Activated CD8-positive, alpha-beta memory T cell treated with anti-CD3 and anti-CD28 coated beads for 36 hours (primary cell): ENCODE data around the gene PHETA2. TPM values are rescaled to one million over a fixed set of nuclear protein-coding genes. Genes with fewer than 3 reads are reported as not detected.

Experiments
- total RNA-seq, 2 experiments: library from RNA; stranded (reverse); gene quantifications; one replicate each; pipeline ENCODE4 v1.2.3, GENCODE V29; 2021

Gene PHETA2
- total RNA-seq, 2 experiments from 2014 or later = 3.0 to 3.2 TPM

Other genes with a start within 250 kb of the PHETA2 start
- gene SREBF2, start 241.1 kb upstream of the PHETA2 start, total RNA-seq = 100 to 1,000 TPM; 103 to 104 TPM
- 1 to 10 TPM; 1.1 to 1.7 TPM for gene SHISA8, start 159.2 kb upstream of the PHETA2 start, total RNA-seq
- gene TNFRSF13C, start 147.4 kb upstream of the PHETA2 start, total RNA-seq = 1 to 10 TPM; 3.6 to 3.9 TPM
- 10 to 100 TPM; 80.8 to 84.9 TPM for gene CENPM, start 127.1 kb upstream of the PHETA2 start, total RNA-seq
- gene SEPTIN3, start 104.8 kb upstream of the PHETA2 start, total RNA-seq = under 1 TPM; 0.36 to 0.55 TPM
- gene WBP2NL, start 75.5 kb upstream of the PHETA2 start, total RNA-seq = under 1 TPM; 0.36 to 0.42 TPM
- gene NAGA, start 3.4 kb upstream of the PHETA2 start, total RNA-seq = 10 to 100 TPM; 20.0 to 20.9 TPM
- 10 to 100 TPM; 63.5 to 66.3 TPM for gene SMDT1, start 5.5 kb downstream of the PHETA2 start, total RNA-seq
- 100 to 1,000 TPM; 109 to 112 TPM for gene NDUFA6, start 16.5 kb downstream of the PHETA2 start, total RNA-seq
- gene CYP2D6, start 56.6 kb downstream of the PHETA2 start, total RNA-seq = 1 to 10 TPM; 1.2 to 1.4 TPM
- gene TCF20, start 196.4 kb downstream of the PHETA2 start, total RNA-seq = 10 to 100 TPM; 65.3 to 68.0 TPM